Tibial nerve (tissue), 4 donors: ENCODE results near the gene SERPINA3. TPM values are rescaled to one million over a fixed set of nuclear protein-coding genes. Genes with fewer than 3 reads are reported as not detected.

ENCODE experiments used
- DNase-seq, 2 donors: peaks; one replicate each; pipeline ENCODE4 v3.0.0-alpha.2; 2019; ENCODE audit warnings: low spot score in 2 of 2
- H3K27ac ChIP-seq, 4 donors: fragments of 200-600 bp; sonication (generic) in 3 of 4; one replicate each; pipeline ENCODE4 v1.5.1; 2017 to 2019; ENCODE audit warnings: mild to moderate bottlenecking in 1 of 4
- H3K27me3 ChIP-seq, 2 donors: fragments of 200-600 bp; sonication (generic) in 1 of 2; one replicate each; pipeline versions ENCODE4 v1.5.1 to v1.6.0; 2017 to 2019
- H3K36me3 ChIP-seq, 3 donors: fragments of 200-600 bp; sonication (generic); one replicate each; pipeline ENCODE4 v1.5.1; 2018 to 2019
- H3K4me1 ChIP-seq, 4 donors: fragments of 200-600 bp; sonication (generic) in 3 of 4; one replicate each; pipeline ENCODE4 v1.5.1; 2017 to 2019
- H3K4me3 ChIP-seq, 4 donors: fragments of 200-600 bp; sonication (generic) in 3 of 4; one replicate each; pipeline ENCODE4 v1.5.1; 2017 to 2019; ENCODE audit warnings: mild to moderate bottlenecking in 1 of 4, moderate library complexity in 1 of 4
- H3K9me3 ChIP-seq, 4 donors: fragments of 200-600 bp; sonication (generic) in 3 of 4; one replicate each; pipeline ENCODE4 v1.5.1; 2017 to 2019
- CTCF ChIP-seq, 5 experiments: fragments of 200-600 bp in 3 of 5; fragments of 450-650 bp in 2 of 5; sonication (generic) in 3 of 5; IDR thresholded peaks; one replicate each; pipeline ENCODE4 v1.5.1; 2016 to 2019; ENCODE audit warnings: antibody characterized with exemption in 5 of 5, mild to moderate bottlenecking in 3 of 5, moderate library complexity in 2 of 5
- EP300 ChIP-seq, 2 donors: sonication (generic); formaldehyde crosslinking; IDR thresholded peaks; one replicate each; pipeline ENCODE4 v1.6.1; 2017; ENCODE audit warnings: antibody characterized with exemption in 2 of 2, mild to moderate bottlenecking in 1 of 2
- POLR2A ChIP-seq, 2 donors: fragments of 450-650 bp; IDR thresholded peaks; one replicate each; pipeline ENCODE4 v1.6.1; 2017; ENCODE audit warnings: antibody characterized with exemption in 2 of 2, mild to moderate bottlenecking in 2 of 2, moderate library complexity in 2 of 2
- WGBS, 2 donors: methylation state at CpG; one replicate each; pipeline ENCODE4 v1.1.5; 2018; 5-methylcytosine and 5-hydroxymethylcytosine counted together
- total RNA-seq, 4 donors: library from RNA; depleted of rRNA; stranded (reverse); fragments of >200 nt; gene quantifications; one replicate each; pipeline ENCODE4 v1.1.0, GENCODE V29; 2016

Gene SERPINA3
- total RNA-seq, 4 donors from 2014 or later = 85.0 to 339 (median 171) TPM

- Histone ChIP-seq H3K4me3 (no peak overlapping the region), H3K36me3 (no peaks in the 10 kb centered on the region), H3K9me3 (no peaks in the 10 kb centered on the region), H3K27ac (no peak overlapping the region), H3K4me1 (peaks cover 0 to 21% (median 0%) of the 10 kb centered on the region in 4 donors), H3K27me3 (no peaks in the 10 kb centered on the region)
- DNase-seq = no peak
- no peak for TF ChIP-seq CTCF (IDR thresholded peaks at IDR 0.05)
- no peak for TF ChIP-seq EP300 (IDR thresholded peaks at IDR 0.05)
- no peak for TF ChIP-seq POLR2A (IDR thresholded peaks at IDR 0.05)
- 80 to 85% methylated on average over 8 of the region's 8 CpGs for WGBS, 2 donors
Observed at GRCh38 chr14:94660306-94660946, 48.2 kb downstream of the SERPINA3 start.

GRCh38 chr14:94663538-94663937, 51.3 kb downstream of the SERPINA3 start:
- WGBS, 2 donors = 66 to 79% methylated on average over 2 of the region's 2 CpGs
- Histone ChIP-seq H3K27ac (peak overlapping the region in 2 of 4 donors; percentile 47 to 68), H3K4me3 (no peak overlapping the region), H3K36me3 (no peaks in the 10 kb centered on the region), H3K9me3 (no peaks in the 10 kb centered on the region), H3K4me1 (peaks cover 0 to 23% (median 0%) of the 10 kb centered on the region in 4 donors), H3K27me3 (no peaks in the 10 kb centered on the region)
- TF ChIP-seq POLR2A (IDR thresholded peaks at IDR 0.05) = no peak
- no peak for TF ChIP-seq EP300 (IDR thresholded peaks at IDR 0.05)
- no peak for TF ChIP-seq CTCF (IDR thresholded peaks at IDR 0.05)
- no peak for DNase-seq

GRCh38 chr14:94663965-94664704, 51.9 kb downstream of the SERPINA3 start:
- peak in 1 of 2 donors; percentile 40 for DNase-seq

GRCh38 chr14:94665121-94665520, 52.9 kb downstream of the SERPINA3 start:
- H3K4me1 ChIP-seq = peaks cover 0 to 23% (median 0%) of the 10 kb centered on the region in 4 donors
- WGBS, 2 donors = 13 to 31% methylated on average over 4 of the region's 4 CpGs
- peak overlapping the region in 2 of 4 donors; percentile 55 to 68 for H3K27ac ChIP-seq
- H3K27me3 ChIP-seq = no peaks in the 10 kb centered on the region
- no peaks in the 10 kb centered on the region for H3K9me3 ChIP-seq
- TF ChIP-seq POLR2A (IDR thresholded peaks at IDR 0.05) (no peak), EP300 (IDR thresholded peaks at IDR 0.05) (peak in 1 of 2 donors; percentile 85)
- peak in 1 of 2 donors; percentile 56 for DNase-seq
- no peaks in the 10 kb centered on the region for H3K36me3 ChIP-seq
- H3K4me3 ChIP-seq = no peak overlapping the region

More at GRCh38 chr14:94663965-94664704, 51.9 kb downstream of the SERPINA3 start:
- no peak overlapping the region for H3K4me3 ChIP-seq
- H3K4me1 ChIP-seq = peaks cover 0 to 23% (median 0%) of the 10 kb centered on the region in 4 donors
- H3K27me3 ChIP-seq = no peaks in the 10 kb centered on the region
- TF ChIP-seq EP300 (IDR thresholded peaks at IDR 0.05) (peak in 1 of 2 donors; percentile 78), POLR2A (IDR thresholded peaks at IDR 0.05) (no peak)
- 60 to 69% methylated on average over 11 of the region's 11 CpGs for WGBS, 2 donors
- no peaks in the 10 kb centered on the region for H3K9me3 ChIP-seq
- peak overlapping the region in 3 of 4 donors; percentile 14 to 68 (median 55) for H3K27ac ChIP-seq
- no peaks in the 10 kb centered on the region for H3K36me3 ChIP-seq

- peak overlapping the region in 1 of 4 donors; percentile 68 for H3K27ac ChIP-seq
- DNase-seq = no peak
- 71 to 73% methylated on average over 2 of the region's 2 CpGs for WGBS, 2 donors
- H3K4me3 ChIP-seq = no peak overlapping the region
- H3K36me3 ChIP-seq = no peaks in the 10 kb centered on the region
- no peaks in the 10 kb centered on the region for H3K27me3 ChIP-seq
- TF ChIP-seq POLR2A (IDR thresholded peaks at IDR 0.05) (no peak), CTCF (IDR thresholded peaks at IDR 0.05) (no peak), EP300 (IDR thresholded peaks at IDR 0.05) (no peak)
- no peaks in the 10 kb centered on the region for H3K9me3 ChIP-seq
- peaks cover 0 to 23% (median 0%) of the 10 kb centered on the region in 4 donors for H3K4me1 ChIP-seq
Observed at GRCh38 chr14:94665544-94665943, 53.4 kb downstream of the SERPINA3 start.
